ENCODE measurements around the gene CEP295NL. TPM values are rescaled to one million over a fixed set of nuclear protein-coding genes. Genes with fewer than 3 reads are reported as not detected.
A peak's percentile ranks its signal among the peaks of the same experiment; 100 is the strongest.

The CEP295NL gene
- total RNA-seq, 4 donors from 2014 or later: 1.8 to 3.0 (median 2.5) TPM

DNA sequence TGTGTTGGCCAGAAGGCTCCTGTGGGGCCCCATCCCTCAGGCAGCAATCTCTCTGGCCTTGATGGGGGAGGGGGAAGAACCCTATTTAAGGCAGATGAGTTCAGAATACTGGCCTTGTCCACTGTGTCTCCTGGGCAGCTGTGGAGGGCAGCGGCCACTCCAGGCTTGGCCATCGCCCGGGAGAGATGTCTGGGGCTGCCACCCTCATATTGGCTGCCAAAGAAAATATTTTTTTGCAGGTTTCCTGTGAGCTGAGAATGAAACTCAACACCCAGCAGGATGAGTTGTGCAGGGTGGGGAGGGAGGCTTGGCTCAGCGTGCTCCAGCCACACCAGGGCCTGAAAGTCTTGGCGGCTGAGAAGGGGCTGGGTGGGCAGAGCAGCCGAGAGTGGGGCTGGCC lies 36.6 kb upstream of the CEP295NL start:
- 92% methylated on average over 6 of the region's 6 CpGs; no CpG with 5 or more reads in 1 of the 2 donors for WGBS, 2 donors (ENCODE audit: low coverage in 1 of 2)
- Histone ChIP-seq H3K4me1 (peaks cover 5 to 13% (median 10%) of the 10 kb centered on the region in 4 donors), H3K27ac (no peak overlapping the region), H3K36me3 (no peaks in the 10 kb centered on the region), H3K4me3 (no peak overlapping the region), H3K27me3 (no peaks in the 10 kb centered on the region), H3K9me3 (no peaks in the 10 kb centered on the region)
- TF ChIP-seq EP300 (IDR thresholded peaks at IDR 0.05; ENCODE audit: low read depth) (no peak), POLR2A (IDR thresholded peaks at IDR 0.05) (no peak), POLR2AphosphoS5 (IDR thresholded peaks at IDR 0.05) (no peak)
- TF ChIP-seq, protein P1, sequence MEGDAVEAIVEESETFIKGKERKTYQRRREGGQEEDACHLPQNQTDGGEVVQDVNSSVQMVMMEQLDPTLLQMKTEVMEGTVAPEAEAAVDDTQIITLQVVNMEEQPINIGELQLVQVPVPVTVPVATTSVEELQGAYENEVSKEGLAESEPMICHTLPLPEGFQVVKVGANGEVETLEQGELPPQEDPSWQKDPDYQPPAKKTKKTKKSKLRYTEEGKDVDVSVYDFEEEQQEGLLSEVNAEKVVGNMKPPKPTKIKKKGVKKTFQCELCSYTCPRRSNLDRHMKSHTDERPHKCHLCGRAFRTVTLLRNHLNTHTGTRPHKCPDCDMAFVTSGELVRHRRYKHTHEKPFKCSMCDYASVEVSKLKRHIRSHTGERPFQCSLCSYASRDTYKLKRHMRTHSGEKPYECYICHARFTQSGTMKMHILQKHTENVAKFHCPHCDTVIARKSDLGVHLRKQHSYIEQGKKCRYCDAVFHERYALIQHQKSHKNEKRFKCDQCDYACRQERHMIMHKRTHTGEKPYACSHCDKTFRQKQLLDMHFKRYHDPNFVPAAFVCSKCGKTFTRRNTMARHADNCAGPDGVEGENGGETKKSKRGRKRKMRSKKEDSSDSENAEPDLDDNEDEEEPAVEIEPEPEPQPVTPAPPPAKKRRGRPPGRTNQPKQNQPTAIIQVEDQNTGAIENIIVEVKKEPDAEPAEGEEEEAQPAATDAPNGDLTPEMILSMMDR (IDR thresholded peaks at IDR 0.05): no peak
- in situ Hi-C loops (cut with MboI; ENCODE audit: low pct_ligation_motif_present in 1 of 4, low pct_unique_long_range_greater_than_20kb in 1 of 4, low sequenced_read_pairs in 3 of 4): no loop called here
- intact Hi-C loops (cut with DNase I; ENCODE audit: low total_unique reads): no loop called here
- no peak for DNase-seq

DNA sequence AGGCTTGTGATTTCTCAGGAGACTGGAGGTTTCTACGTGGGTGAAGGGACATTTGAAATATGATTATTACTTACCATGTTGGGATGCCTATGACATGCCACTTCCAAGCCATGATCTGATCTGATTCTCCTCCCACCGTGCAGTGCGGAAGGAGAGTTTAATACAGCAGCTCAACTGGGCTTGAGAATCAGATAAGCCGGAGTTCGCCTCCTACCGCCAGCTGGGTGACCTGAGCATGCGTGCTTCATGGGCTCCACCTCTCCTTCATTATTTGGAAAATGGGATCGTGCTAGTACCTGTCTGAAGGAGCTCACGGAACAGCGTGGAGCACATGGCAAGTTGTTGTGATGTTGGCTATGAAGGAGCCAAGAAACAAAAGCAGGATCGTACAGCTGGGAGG lies 34.6 kb upstream of the CEP295NL start:
- 89 to 100% methylated on average over 3 to 11 of the region's 11 CpGs for WGBS, 2 donors (ENCODE audit: low coverage in 1 of 2)
- DNase-seq: no peak
- no peaks in the 10 kb centered on the region for H3K36me3 ChIP-seq
- H3K9me3 ChIP-seq: no peaks in the 10 kb centered on the region
- in situ Hi-C loops (cut with MboI; ENCODE audit: low pct_ligation_motif_present in 1 of 4, low pct_unique_long_range_greater_than_20kb in 1 of 4, low sequenced_read_pairs in 3 of 4): no loop called here
- H3K27me3 ChIP-seq: no peaks in the 10 kb centered on the region
- intact Hi-C loops (cut with DNase I; ENCODE audit: low total_unique reads): no loop called here
- H3K4me3 ChIP-seq: no peak overlapping the region
- peaks cover 19 to 26% (median 24%) of the 10 kb centered on the region in 4 donors for H3K4me1 ChIP-seq
- TF ChIP-seq EP300 (IDR thresholded peaks at IDR 0.05; ENCODE audit: low read depth): no peak
- TF ChIP-seq, protein P1 (IDR thresholded peaks at IDR 0.05): no peak
- no peak for TF ChIP-seq POLR2AphosphoS5 (IDR thresholded peaks at IDR 0.05)
- no peak for TF ChIP-seq POLR2A (IDR thresholded peaks at IDR 0.05)
- H3K27ac ChIP-seq: no peak overlapping the region

DNA sequence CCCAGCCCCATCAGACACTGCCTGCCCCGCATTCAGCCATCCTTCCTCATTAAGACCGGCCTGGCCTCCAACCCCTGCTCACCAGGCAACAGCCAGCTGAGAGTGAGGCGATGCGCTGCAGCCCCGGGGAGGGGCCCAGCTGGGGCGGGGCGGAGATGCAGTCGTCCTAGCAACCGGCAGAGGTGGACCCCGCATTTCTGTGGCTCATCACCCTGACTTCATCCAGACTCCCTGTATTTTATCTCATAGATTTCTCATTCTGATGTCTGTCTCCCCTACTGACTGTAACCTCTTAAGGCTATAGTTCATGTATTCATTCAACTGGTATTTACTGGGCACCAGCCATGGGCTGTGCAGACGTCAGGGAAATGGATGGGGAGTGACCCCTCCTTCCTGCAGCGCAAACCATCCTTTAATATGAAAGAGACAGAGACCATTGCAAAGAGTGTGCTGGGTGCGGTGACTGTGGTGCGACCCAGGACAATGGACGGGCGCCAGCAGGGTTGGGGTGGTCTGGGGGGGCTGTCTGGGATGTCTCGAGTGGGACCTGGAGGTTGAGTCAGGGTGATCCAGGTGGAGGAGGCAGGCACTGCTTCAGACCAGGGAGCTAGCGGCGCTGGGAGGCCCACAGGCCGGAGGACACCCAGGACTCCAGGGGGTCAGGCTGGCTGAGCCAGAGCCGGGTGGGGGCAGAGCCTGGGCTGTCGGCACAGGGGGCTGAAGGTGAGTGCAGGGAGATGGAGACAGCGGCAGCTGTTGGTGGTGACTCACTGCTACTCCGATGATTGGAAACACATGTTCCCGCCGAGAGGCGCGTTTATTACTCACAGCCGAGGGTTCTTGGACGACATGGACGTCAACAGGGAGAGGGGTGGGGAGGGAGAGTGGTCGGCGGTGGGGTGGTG lies 32.7 kb upstream of the CEP295NL start:
- WGBS, 2 donors (ENCODE audit: low coverage in 1 of 2): 70% methylated on average over 33 of the region's 33 CpGs; no CpG with 5 or more reads in 1 of the 2 donors
- Histone ChIP-seq H3K36me3 (no peaks in the 10 kb centered on the region), H3K27me3 (no peaks in the 10 kb centered on the region), H3K9me3 (no peaks in the 10 kb centered on the region), H3K4me1 (peaks cover 19 to 26% (median 24%) of the 10 kb centered on the region in 4 donors), H3K4me3 (no peak overlapping the region), H3K27ac (peak overlapping the region; percentile 82 to 89 (median 88))
- peak; percentile 59 for DNase-seq
- intact Hi-C loops (cut with DNase I; ENCODE audit: low total_unique reads): no loop called here
- in situ Hi-C loops (cut with MboI; ENCODE audit: low pct_ligation_motif_present in 1 of 4, low pct_unique_long_range_greater_than_20kb in 1 of 4, low sequenced_read_pairs in 3 of 4): no loop called here
- no peak for TF ChIP-seq EP300 (IDR thresholded peaks at IDR 0.05; ENCODE audit: low read depth)
- peak; percentile 31 to 75 (median 63) for TF ChIP-seq POLR2AphosphoS5 (IDR thresholded peaks at IDR 0.05)

DNA sequence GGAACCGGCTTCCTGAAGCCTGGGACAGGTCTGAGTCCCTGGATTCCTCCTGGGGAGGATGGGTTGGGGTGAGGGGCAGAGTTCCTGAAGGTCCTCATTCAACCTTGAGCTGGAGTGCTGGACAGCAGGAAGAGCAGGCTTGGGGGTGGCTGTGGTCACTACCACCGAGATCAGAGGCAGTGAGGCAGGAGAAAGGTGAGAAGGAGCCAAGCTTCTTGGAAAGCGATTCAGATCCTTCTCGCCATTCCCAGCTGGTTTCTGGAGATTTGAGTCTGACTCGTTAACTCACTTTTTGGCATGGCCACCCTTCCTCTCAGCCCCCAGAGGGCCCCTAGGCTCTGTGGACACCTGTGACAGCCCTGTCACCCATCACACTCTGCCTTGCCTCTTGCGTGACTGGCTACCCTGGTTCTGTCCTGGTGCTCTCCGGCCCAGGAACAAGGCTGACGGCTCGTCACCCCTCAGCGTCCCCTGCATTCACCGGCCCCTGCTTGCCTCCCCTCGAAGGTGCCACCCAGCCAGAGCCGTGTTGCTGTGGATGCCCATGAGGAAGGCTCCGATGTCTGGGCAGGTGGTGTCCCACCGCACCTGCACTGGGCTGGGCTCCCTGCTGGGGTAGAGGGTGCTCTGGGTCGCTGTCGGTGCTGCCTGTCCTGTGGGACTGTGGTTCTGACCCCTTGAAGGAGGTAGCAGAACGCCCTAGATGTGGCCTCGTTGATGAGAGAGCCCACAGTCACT lies 31.8 kb upstream of the CEP295NL start:
- 53 to 76% methylated on average over 2 to 19 of the region's 19 CpGs for WGBS, 2 donors (ENCODE audit: low coverage in 1 of 2)
- TF ChIP-seq, protein P1 (IDR thresholded peaks at IDR 0.05): no peak
- TF ChIP-seq POLR2AphosphoS5 (IDR thresholded peaks at IDR 0.05): no peak
- TF ChIP-seq EP300 (IDR thresholded peaks at IDR 0.05; ENCODE audit: low read depth): no peak
- no peak for TF ChIP-seq POLR2A (IDR thresholded peaks at IDR 0.05)
- peaks cover 19 to 26% (median 24%) of the 10 kb centered on the region in 4 donors for H3K4me1 ChIP-seq
- in situ Hi-C loops (cut with MboI; ENCODE audit: low pct_ligation_motif_present in 1 of 4, low pct_unique_long_range_greater_than_20kb in 1 of 4, low sequenced_read_pairs in 3 of 4): no loop called here
- H3K36me3 ChIP-seq: no peaks in the 10 kb centered on the region
- no peak for DNase-seq
- peak overlapping the region; percentile 82 to 89 (median 88) for H3K27ac ChIP-seq
- no peaks in the 10 kb centered on the region for H3K9me3 ChIP-seq
- H3K4me3 ChIP-seq: no peak overlapping the region
- intact Hi-C loops (cut with DNase I; ENCODE audit: low total_unique reads): no loop called here
- H3K27me3 ChIP-seq: peaks cover 1% of the 10 kb centered on the region
